HEK293 (cell line): ENCODE results near the gene RAB40C.

Source experiments
- CTCF ChIA-PET: fragments of 350-600 bp; formaldehyde crosslinking; extraction: SDS; loops from one replicate; lab custom pipeline; 2021; ENCODE audit warnings: antibody characterized with exemption; lab: Yijun Ruan, JAX
- POLR2A ChIA-PET: fragments of 300-600 bp; formaldehyde crosslinking; extraction: SDS; loops from one replicate; lab custom pipeline; 2020; ENCODE audit warnings: antibody characterized with exemption, inconsistent platforms; lab: Yijun Ruan, JAX
- H3K27ac ChIP-seq: fragments of 200-500 bp; sonication (Bioruptor generic); 2 replicates; pipeline ENCODE4 v1.5.1; 2014; ENCODE audit warnings: low read depth, low read length, control low read depth, inconsistent platforms; ENCODE audit errors: extremely low read depth
- H3K36me3 ChIP-seq, 2 experiments: fragments of 200-500 bp in 1 of 2; sonication (Bioruptor generic) in 1 of 2; 1 replicate in 1 of 2; 2 replicates in 1 of 2; pipeline ENCODE4 v1.5.1; 2014 to 2017; ENCODE audit warnings: inconsistent platforms in 2 of 2, low read length in 2 of 2; ENCODE audit not compliant: control insufficient read depth in 2 of 2, insufficient read depth in 1 of 2
- H3K4me1 ChIP-seq: fragments of 200-500 bp; sonication (Bioruptor generic); 2 replicates; pipeline ENCODE4 v1.5.1; 2014; ENCODE audit warnings: mild to moderate bottlenecking, low read length, inconsistent platforms; ENCODE audit not compliant: control insufficient read depth, insufficient read depth
- H3K4me3 ChIP-seq: 2 replicates; pipeline ENCODE4 v1.5.1; 2011; ENCODE audit warnings: low read depth, mild to moderate bottlenecking, control low read depth, low read length, moderate library complexity
- H3K9me3 ChIP-seq: fragments of 200-500 bp; sonication (Bioruptor generic); 2 replicates; pipeline ENCODE4 v1.5.1; 2014; ENCODE audit warnings: low read depth, low read length, inconsistent platforms; ENCODE audit not compliant: control insufficient read depth, insufficient read depth
- CTCF ChIP-seq: fragments of 450-650 bp; formaldehyde crosslinking; IDR thresholded peaks from 2 replicates; pipeline ENCODE4 v1.5.1; 2016; ENCODE audit warnings: missing biosample characterization, missing genetic modification characterization
- EGR2 ChIP-seq: fragments of 450-650 bp; formaldehyde crosslinking; IDR thresholded peaks from 2 replicates; pipeline ENCODE4 v1.5.1; 2016; ENCODE audit warnings: low read depth, missing biosample characterization, missing genetic modification characterization
- GLI2 ChIP-seq: fragments of 450-650 bp; formaldehyde crosslinking; IDR thresholded peaks from 2 replicates; pipeline ENCODE4; 2017; ENCODE audit warnings: missing biosample characterization, missing genetic modification characterization, low read depth, borderline replicate concordance
- HIC1 ChIP-seq: fragments of 450-650 bp; formaldehyde crosslinking; IDR thresholded peaks from 2 replicates; pipeline ENCODE4 v1.5.1; 2016; ENCODE audit warnings: missing biosample characterization, missing genetic modification characterization
- KLF1 ChIP-seq: fragments of 450-650 bp; formaldehyde crosslinking; IDR thresholded peaks from 2 replicates; pipeline ENCODE4 v1.5.1; 2016; ENCODE audit warnings: missing biosample characterization, missing genetic modification characterization
- KLF8 ChIP-seq: fragments of 450-650 bp; formaldehyde crosslinking; IDR thresholded peaks from 2 replicates; pipeline ENCODE4 v1.5.1; 2016; ENCODE audit warnings: missing biosample characterization, missing genetic modification characterization
- SP2 ChIP-seq: fragments of 450-650 bp; formaldehyde crosslinking; IDR thresholded peaks from 2 replicates; pipeline ENCODE4 v1.5.1; 2016; ENCODE audit warnings: missing biosample characterization, missing genetic modification characterization
- ZBTB17 ChIP-seq: fragments of 450-650 bp; formaldehyde crosslinking; IDR thresholded peaks from 2 replicates; pipeline ENCODE4 v1.5.1; 2016; ENCODE audit warnings: missing biosample characterization, missing genetic modification characterization
- ZBTB48 ChIP-seq: fragments of 450-650 bp; formaldehyde crosslinking; IDR thresholded peaks from 2 replicates; pipeline ENCODE4 v1.5.1; 2016; ENCODE audit warnings: missing biosample characterization, missing genetic modification characterization
- ZBTB8A ChIP-seq: fragments of 450-650 bp; formaldehyde crosslinking; IDR thresholded peaks from 2 replicates; pipeline ENCODE4 v1.5.1; 2016; ENCODE audit warnings: missing biosample characterization, missing genetic modification characterization
- ZEB2 ChIP-seq: fragments of 450-650 bp; formaldehyde crosslinking; IDR thresholded peaks from 2 replicates; pipeline ENCODE4 v1.5.1; 2016; ENCODE audit warnings: missing biosample characterization, missing genetic modification characterization
- ZFHX2 ChIP-seq: fragments of 450-650 bp; formaldehyde crosslinking; conservative IDR thresholded peaks from 2 replicates; pipeline ENCODE4 v1.5.1; 2016; ENCODE audit warnings: missing biosample characterization, missing genetic modification characterization
- ZFP37 ChIP-seq: fragments of 450-650 bp; formaldehyde crosslinking; IDR thresholded peaks from 2 replicates; pipeline ENCODE4 v1.5.1; 2016; ENCODE audit warnings: missing biosample characterization, missing genetic modification characterization
- ZFP69B ChIP-seq: fragments of 450-650 bp; formaldehyde crosslinking; IDR thresholded peaks from 2 replicates; pipeline ENCODE4 v1.5.1; 2016; ENCODE audit warnings: missing biosample characterization, missing genetic modification characterization
- ZNF10 ChIP-seq: fragments of 450-650 bp; formaldehyde crosslinking; IDR thresholded peaks from 2 replicates; pipeline ENCODE4 v1.5.1; 2017; ENCODE audit warnings: missing biosample characterization, missing genetic modification characterization
- ZNF114 ChIP-seq: fragments of 450-650 bp; formaldehyde crosslinking; IDR thresholded peaks from 2 replicates; pipeline ENCODE4 v1.5.0; 2017; ENCODE audit warnings: missing biosample characterization, missing genetic modification characterization
- ZNF121 ChIP-seq: fragments of 450-650 bp; formaldehyde crosslinking; IDR thresholded peaks from 2 replicates; pipeline ENCODE4 v1.5.1; 2016; ENCODE audit warnings: missing biosample characterization, missing genetic modification characterization
- ZNF132 ChIP-seq: fragments of 450-650 bp; formaldehyde crosslinking; IDR thresholded peaks from 2 replicates; pipeline ENCODE4 v1.5.1; 2017; ENCODE audit warnings: missing biosample characterization, missing genetic modification characterization, borderline replicate concordance
- ZNF16 ChIP-seq: fragments of 450-650 bp; formaldehyde crosslinking; IDR thresholded peaks from 2 replicates; pipeline ENCODE4 v1.5.1; 2016; ENCODE audit warnings: low read depth, missing biosample characterization, missing genetic modification characterization
- ZNF2 ChIP-seq: fragments of 450-650 bp; formaldehyde crosslinking; IDR thresholded peaks from 2 replicates; pipeline ENCODE4 v1.5.1; 2016; ENCODE audit warnings: missing biosample characterization, missing genetic modification characterization
- ZNF280D ChIP-seq: fragments of 450-650 bp; formaldehyde crosslinking; IDR thresholded peaks from 2 replicates; pipeline ENCODE4 v1.5.1; 2016; ENCODE audit warnings: missing biosample characterization, missing genetic modification characterization
- ZNF311 ChIP-seq: fragments of 450-650 bp; formaldehyde crosslinking; IDR thresholded peaks from 2 replicates; pipeline ENCODE4 v1.5.1; 2017; ENCODE audit warnings: missing biosample characterization, missing genetic modification characterization, borderline replicate concordance
- ZNF324 ChIP-seq: fragments of 450-650 bp; formaldehyde crosslinking; IDR thresholded peaks from 2 replicates; pipeline ENCODE4 v1.5.1; 2016; ENCODE audit warnings: missing biosample characterization, missing genetic modification characterization
- ZNF341 ChIP-seq: fragments of 450-650 bp; formaldehyde crosslinking; IDR thresholded peaks from 2 replicates; pipeline ENCODE4; 2016; ENCODE audit warnings: low read depth, missing biosample characterization, missing genetic modification characterization
- ZNF350 ChIP-seq: fragments of 450-650 bp; formaldehyde crosslinking; IDR thresholded peaks from 2 replicates; pipeline ENCODE4 v1.5.0; 2017; ENCODE audit warnings: missing biosample characterization, mild to moderate bottlenecking, missing genetic modification characterization
- ZNF48 ChIP-seq: fragments of 450-650 bp; formaldehyde crosslinking; IDR thresholded peaks from 2 replicates; pipeline ENCODE4 v1.5.1; 2016; ENCODE audit warnings: missing biosample characterization, missing genetic modification characterization
- ZNF654 ChIP-seq: fragments of 450-650 bp; formaldehyde crosslinking; IDR thresholded peaks from 2 replicates; pipeline ENCODE4 v1.5.1; 2016; ENCODE audit warnings: low read depth, missing biosample characterization, missing genetic modification characterization
- ZNF670 ChIP-seq: fragments of 450-650 bp; formaldehyde crosslinking; IDR thresholded peaks from 2 replicates; pipeline ENCODE4 v1.5.1; 2016; ENCODE audit warnings: missing biosample characterization, missing genetic modification characterization, low read depth
- ZNF692 ChIP-seq: fragments of 450-650 bp; formaldehyde crosslinking; IDR thresholded peaks from 2 replicates; pipeline ENCODE4 v1.5.1; 2016; ENCODE audit warnings: missing biosample characterization, missing genetic modification characterization
- ZNF791 ChIP-seq: fragments of 450-650 bp; formaldehyde crosslinking; IDR thresholded peaks from 2 replicates; pipeline ENCODE4 v1.5.1; 2016; ENCODE audit warnings: missing biosample characterization, missing genetic modification characterization
- ZSCAN16 ChIP-seq: fragments of 450-650 bp; formaldehyde crosslinking; IDR thresholded peaks from 2 replicates; pipeline ENCODE4 v1.5.1; 2016; ENCODE audit warnings: missing biosample characterization, missing genetic modification characterization

Gene RAB40C

GRCh38 chr16:582614-583331 lies 7.1 kb upstream of the RAB40C start:
- 0 out of 2 replicates have a peak, but pooled peaks cover 1% of the 10 kb centered on the region for H3K4me1 ChIP-seq
- H3K4me3 ChIP-seq, result no peak overlapping the region
- no peaks in the 10 kb centered on the region for H3K9me3 ChIP-seq
- CTCF ChIA-PET, result interaction anchor here (0.7 kb wide), 1 partner anchor 476 kb away, joined by 3 read pairs; no protein-coding TSS in a partner anchor
- POLR2A ChIA-PET, result no interaction called here
- peaks cover 0 to 22% of the 10 kb centered on the region in 2 experiments; a peak in 1 of 3 replicates for H3K36me3 ChIP-seq
- no peak for TF ChIP-seq ZNF654
- TF ChIP-seq ZNF341, result peak; percentile 68
- 0 out of 2 replicates have a peak, but pooled peaks have one; percentile 6 for TF ChIP-seq ZNF692 (tag by site-specific recombination)
- TF ChIP-seq HIC1 (tag by site-specific recombination), result peak; percentile 71
- TF ChIP-seq, all 188 proteins: peak for 3
- H3K27ac ChIP-seq, result no peak overlapping the region

GRCh38 chr16:583470-583814 lies 6.4 kb upstream of the RAB40C start:
- POLR2A ChIA-PET, result interaction anchor here (0.6 to 1.2 kb wide), 3 partner anchors 11 to 38 kb away, joined by 3 read pairs; no protein-coding TSS in a partner anchor
- Histone ChIP-seq H3K4me3 (no peak overlapping the region), H3K27ac (no peak overlapping the region)

GRCh38 chr16:583815-584591 lies 5.9 kb upstream of the RAB40C start:
- CTCF ChIA-PET, result interaction anchor here (0.6 to 0.7 kb wide), 3 partner anchors 17 to 138 kb away, joined by 3 read pairs; no protein-coding TSS in a partner anchor
- Histone ChIP-seq H3K36me3 (peaks cover 0 to 22% of the 10 kb centered on the region in 2 experiments; a peak in 1 of 3 replicates), H3K9me3 (no peaks in the 10 kb centered on the region), H3K27ac (no peak overlapping the region), H3K4me1 (peaks cover 5% of the 10 kb centered on the region; the same call in 1 of the 2 replicates), H3K4me3 (no peak overlapping the region)
- POLR2A ChIA-PET, result interaction anchor here (0.6 to 1.2 kb wide), 3 partner anchors 12 to 38 kb away, joined by 3 read pairs; no protein-coding TSS in a partner anchor
- no peak for TF ChIP-seq ZNF114 (tag by site-specific recombination)
- peak; percentile 72; the same call in 1 of the 2 replicates for TF ChIP-seq ZNF10
- TF ChIP-seq ZEB2 (tag by site-specific recombination), result peak; percentile 40; the same call in 1 of the 2 replicates
- TF ChIP-seq ZFP37 (tag by site-specific recombination), result no peak
- peak; percentile 23; the same call in 1 of the 2 replicates for TF ChIP-seq ZBTB8A (tag by site-specific recombination)
- TF ChIP-seq CTCF, result no peak
- TF ChIP-seq ZNF280D, result no peak
- no peak for TF ChIP-seq ZNF16 (tag by site-specific recombination)
- TF ChIP-seq KLF8 (tag by site-specific recombination), result peak; percentile 50; the same call in 1 of the 2 replicates
- TF ChIP-seq ZNF670, result no peak

More at GRCh38 chr16:583470-583814, 6.4 kb upstream of the RAB40C start:
- TF ChIP-seq ZNF2 (no peak), GLI2 (no peak), ZNF132 (tag by site-specific recombination) (no peak), ZFP69B (no peak), ZBTB17 (tag by site-specific recombination) (no peak), EGR2 (tag by site-specific recombination) (peak; percentile 58), ZNF324 (tag by site-specific recombination) (no peak), ZSCAN16 (tag by site-specific recombination) (no peak), ZBTB48 (tag by site-specific recombination) (0 out of 2 replicates have a peak, but pooled peaks have one; percentile 25), ZNF350 (tag by site-specific recombination) (no peak), ZFHX2 (tag by site-specific recombination) (peak; percentile 85), KLF1 (no peak), SP2 (peak; percentile 47), ZNF48 (tag by site-specific recombination) (no peak), ZNF311 (tag by site-specific recombination) (no peak), ZNF121 (no peak), ZNF791 (tag by site-specific recombination) (no peak)
- CTCF ChIA-PET, result no interaction called here
- peaks cover 5% of the 10 kb centered on the region; the same call in 1 of the 2 replicates for H3K4me1 ChIP-seq
- H3K9me3 ChIP-seq, result no peaks in the 10 kb centered on the region
- peaks cover 0 to 22% of the 10 kb centered on the region in 2 experiments; a peak in 1 of 3 replicates for H3K36me3 ChIP-seq
